Ovary (tissue), 9 donors: Measurements from ENCODE around the gene NPFFR2. TPM values are rescaled to one million over a fixed set of nuclear protein-coding genes. Genes with fewer than 3 reads are reported as not detected.

ENCODE experiments used
- DNase-seq, 5 donors: peaks; one replicate each; pipeline ENCODE4 v3.0.0-alpha.2; 2019 to 2020
- H3K27ac ChIP-seq, 2 donors: fragments of 200-600 bp; one replicate each; pipeline versions ENCODE4 v1.5.1 to v1.8.0; 2019 to 2022
- H3K27me3 ChIP-seq: fragments of 200-600 bp; one replicate; pipeline ENCODE4 v1.8.0; 2022
- H3K36me3 ChIP-seq: fragments of 200-600 bp; sonication (generic); one replicate; pipeline ENCODE4 v1.5.1; 2019
- H3K4me1 ChIP-seq: one replicate; pipeline ENCODE4 v1.8.1; 2013; ENCODE audit warnings: mild to moderate bottlenecking, moderate library complexity; ENCODE audit not compliant: insufficient read depth
- H3K4me3 ChIP-seq: fragments of 200-600 bp; sonication (generic); one replicate; pipeline ENCODE4 v1.5.1; 2017
- H3K9me3 ChIP-seq, 2 donors: fragments of 200-600 bp in 1 of 2; sonication (generic) in 1 of 2; one replicate each; pipeline versions ENCODE4 v1.5.1 to v1.8.1; 2013 to 2019; ENCODE audit warnings: mild to moderate bottlenecking in 1 of 2, moderate library complexity in 1 of 2
- EP300 ChIP-seq: sonication (generic); formaldehyde crosslinking; IDR thresholded peaks from one replicate; pipeline ENCODE4 v1.6.1; 2017; ENCODE audit warnings: antibody characterized with exemption
- POLR2A ChIP-seq: fragments of 450-650 bp; IDR thresholded peaks from one replicate; pipeline ENCODE4 v1.6.1; 2017; ENCODE audit warnings: antibody characterized with exemption, mild to moderate bottlenecking, moderate library complexity
- WGBS, 3 donors: extraction: QIAGEN DNeasy Blood & Tissue Kit in 1 of 3; methylation state at CpG; one replicate each; pipeline versions ENCODE4 v1.1.5 to v1.1.7; 2013 to 2017; 5-methylcytosine and 5-hydroxymethylcytosine counted together
- intact Hi-C, 4 donors: fragments of 100-400 bp; cut with DNase I; formaldehyde crosslinking; loops; one replicate each; pipeline versions ENCODE4 v1.11.0 to v1.15.1; 2022 to 2023
- polyA plus RNA-seq, 2 donors: library from polyadenylated mRNA; stranded (reverse); fragments of 200-250 nt in 1 of 2; fragments of 350-450 nt in 1 of 2; fragmentation: Illumina TruSeq in 1 of 2; extraction: RNeasy Lipid Tissue Mini Kit (QIAGEN cat#74804) in 1 of 2; gene quantifications; one replicate each; pipeline ENCODE4 v1.2.3, GENCODE V29; 2013 to 2014
- total RNA-seq, 7 donors: library from RNA; depleted of rRNA in 2 of 7; stranded (reverse); fragments of >200 nt in 2 of 7; fragmentation: NEBNext Ultra II Directional in 3 of 7; extraction: Animal tissue kit (Norgen Biotek cat#: 25700) in 3 of 7; gene quantifications; one replicate each; pipeline versions ENCODE4 v1.1.0 to v1.2.4, GENCODE V29; 2016 to 2023
- TF ChIP-seq, protein P1 (sequence below), 3 donors: fragments of 450-650 bp in 2 of 3; fragments of 200-600 bp in 1 of 3; IDR thresholded peaks; one replicate each; pipeline versions ENCODE4 v1.5.1 to v1.8.0; 2016 to 2022; ENCODE audit warnings: antibody characterized with exemption in 3 of 3, mild to moderate bottlenecking in 1 of 3
- donor health status: DM: no; HTN: no; CAD: no; lungs with moderate emphysema.
- donor health status: DM: no; HTN: no; CAD: no.
- donor health status: Bipolar disorder and iron deficiency.
- donor health status: DM: yes; HTN: yes; CAD: no.
- donor health status: DM: no; HTN: no; CAD: no.
- donor health status: DM: yes; HTN: yes; CAD: no.

NPFFR2 gene
- total and polyA plus RNA-seq, 9 donors: 0.20 TPM; not detected in 8

DNA sequence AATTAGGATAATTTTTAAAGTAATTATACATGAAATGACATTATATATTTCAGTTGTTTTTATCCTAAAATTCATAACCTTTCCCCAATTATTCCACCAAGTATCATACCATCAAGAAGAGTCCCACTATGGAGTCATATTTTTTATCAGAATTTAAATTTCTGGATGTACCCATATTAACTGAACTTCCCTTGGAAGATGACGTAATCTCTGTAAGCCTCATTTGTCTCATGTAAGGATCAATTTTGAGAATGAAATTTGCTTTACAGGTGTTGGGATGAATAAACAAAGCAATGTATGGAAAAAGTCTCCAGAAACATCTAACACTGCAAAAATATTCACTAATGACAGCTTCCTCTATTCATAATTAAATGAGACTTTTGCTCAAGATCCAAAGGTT is 147.5 kb downstream of the NPFFR2 start:
- Histone ChIP-seq H3K36me3 (no peaks in the 10 kb centered on the region), H3K27ac (no peak overlapping the region), H3K4me1 (no peaks in the 10 kb centered on the region), H3K9me3 (no peaks in the 10 kb centered on the region), H3K4me3 (no peak overlapping the region), H3K27me3 (no peaks in the 10 kb centered on the region)
- no peak for DNase-seq
- intact Hi-C loops: no loop called here
- 89 to 91% (median 89%) methylated on average over 1 of the region's 1 CpG for WGBS, 3 donors
- TF ChIP-seq, protein P1, sequence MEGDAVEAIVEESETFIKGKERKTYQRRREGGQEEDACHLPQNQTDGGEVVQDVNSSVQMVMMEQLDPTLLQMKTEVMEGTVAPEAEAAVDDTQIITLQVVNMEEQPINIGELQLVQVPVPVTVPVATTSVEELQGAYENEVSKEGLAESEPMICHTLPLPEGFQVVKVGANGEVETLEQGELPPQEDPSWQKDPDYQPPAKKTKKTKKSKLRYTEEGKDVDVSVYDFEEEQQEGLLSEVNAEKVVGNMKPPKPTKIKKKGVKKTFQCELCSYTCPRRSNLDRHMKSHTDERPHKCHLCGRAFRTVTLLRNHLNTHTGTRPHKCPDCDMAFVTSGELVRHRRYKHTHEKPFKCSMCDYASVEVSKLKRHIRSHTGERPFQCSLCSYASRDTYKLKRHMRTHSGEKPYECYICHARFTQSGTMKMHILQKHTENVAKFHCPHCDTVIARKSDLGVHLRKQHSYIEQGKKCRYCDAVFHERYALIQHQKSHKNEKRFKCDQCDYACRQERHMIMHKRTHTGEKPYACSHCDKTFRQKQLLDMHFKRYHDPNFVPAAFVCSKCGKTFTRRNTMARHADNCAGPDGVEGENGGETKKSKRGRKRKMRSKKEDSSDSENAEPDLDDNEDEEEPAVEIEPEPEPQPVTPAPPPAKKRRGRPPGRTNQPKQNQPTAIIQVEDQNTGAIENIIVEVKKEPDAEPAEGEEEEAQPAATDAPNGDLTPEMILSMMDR (IDR thresholded peaks at IDR 0.05): no peak
- no peak for TF ChIP-seq POLR2A
- no peak for TF ChIP-seq EP300

DNA sequence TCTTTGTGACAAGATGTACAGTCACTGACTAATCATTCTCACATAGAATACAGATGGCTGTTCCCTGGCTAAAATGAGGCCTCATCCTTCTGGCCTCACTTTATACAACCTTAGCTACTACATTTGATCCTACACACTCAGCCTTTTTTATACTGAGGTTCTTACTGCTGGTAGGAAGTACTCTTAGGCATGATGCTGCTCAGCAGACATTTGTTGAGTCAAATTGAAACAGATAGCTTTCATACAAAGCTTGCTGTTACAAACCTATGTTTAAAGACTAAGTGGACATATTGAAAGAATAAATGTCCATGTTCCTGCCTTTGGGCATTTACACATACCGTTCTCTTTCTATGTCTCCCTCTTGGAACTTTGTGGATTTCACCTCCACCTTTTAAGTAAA is 154.9 kb downstream of the NPFFR2 start:
- Histone ChIP-seq H3K36me3 (no peaks in the 10 kb centered on the region), H3K9me3 (no peaks in the 10 kb centered on the region), H3K4me3 (no peak overlapping the region), H3K4me1 (no peaks in the 10 kb centered on the region), H3K27ac (no peak overlapping the region), H3K27me3 (no peaks in the 10 kb centered on the region)
- no peak for DNase-seq
- TF ChIP-seq POLR2A: no peak
- TF ChIP-seq, protein P1 (IDR thresholded peaks at IDR 0.05): no peak
- no peak for TF ChIP-seq EP300
- 90 to 100% (median 95%) methylated on average over 1 of the region's 1 CpG for WGBS, 3 donors
- intact Hi-C loops: no loop called here

DNA sequence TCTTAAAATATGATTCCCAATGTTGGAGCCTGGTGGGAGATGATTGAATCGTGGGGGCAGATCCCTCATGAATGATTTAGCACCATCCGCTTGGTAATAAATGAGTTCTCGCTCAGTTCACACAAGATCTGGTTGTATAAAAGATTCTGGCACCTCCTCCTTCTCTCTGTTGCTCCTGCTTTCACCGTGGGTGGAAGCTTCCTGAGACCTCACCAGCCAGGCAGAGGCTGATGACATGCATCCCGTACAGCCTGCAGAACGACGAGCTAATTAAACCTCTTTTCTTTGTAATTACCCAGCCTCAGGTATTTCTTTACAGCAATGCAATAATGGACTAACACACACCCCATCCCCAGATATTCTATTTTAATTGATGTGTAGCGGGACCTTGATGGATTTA is 162.2 kb downstream of the NPFFR2 start:
- Histone ChIP-seq H3K4me1 (no peaks in the 10 kb centered on the region), H3K27ac (no peak overlapping the region), H3K36me3 (no peaks in the 10 kb centered on the region), H3K9me3 (no peaks in the 10 kb centered on the region), H3K4me3 (no peak overlapping the region), H3K27me3 (no peaks in the 10 kb centered on the region)
- intact Hi-C loops: no loop called here
- TF ChIP-seq POLR2A (no peak), EP300 (no peak)
- TF ChIP-seq, protein P1 (IDR thresholded peaks at IDR 0.05): no peak
- 68 to 75% (median 75%) methylated on average over 8 of the region's 8 CpGs for WGBS, 3 donors
- DNase-seq: no peak

DNA sequence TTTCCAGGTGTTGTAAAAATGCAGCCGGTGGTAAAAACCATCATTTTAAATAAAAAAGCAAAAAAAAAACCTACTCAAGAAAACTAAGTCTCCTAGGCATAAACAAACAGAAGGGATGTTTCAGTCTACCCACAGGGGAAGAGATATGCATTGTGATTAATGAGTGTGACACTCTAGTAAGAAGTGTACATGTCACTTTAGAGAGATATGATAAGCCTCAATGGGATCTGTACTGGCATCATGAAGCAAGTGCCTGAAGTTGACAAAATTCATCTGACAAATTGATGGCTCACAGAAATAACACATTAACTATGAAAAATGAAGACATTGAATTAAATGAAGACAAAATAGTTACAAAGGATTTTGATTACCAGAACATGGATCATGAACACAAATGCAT is 162.7 kb downstream of the NPFFR2 start:
- H3K4me3 ChIP-seq: no peak overlapping the region
- no peaks in the 10 kb centered on the region for H3K9me3 ChIP-seq
- TF ChIP-seq, protein P1 (IDR thresholded peaks at IDR 0.05): no peak
- 75 to 86% (median 82%) methylated on average over 1 of the region's 1 CpG for WGBS, 3 donors
- H3K36me3 ChIP-seq: no peaks in the 10 kb centered on the region
- DNase-seq: no peak
- H3K27ac ChIP-seq: no peak overlapping the region
- no peaks in the 10 kb centered on the region for H3K4me1 ChIP-seq
- intact Hi-C loops: no loop called here
- no peaks in the 10 kb centered on the region for H3K27me3 ChIP-seq

Other genes with a start within 250 kb of the NPFFR2 start
- gene GC, start 247.9 kb upstream of the NPFFR2 start, total RNA-seq: 1 to 10 TPM in 1 of 7 donors, under 1 TPM in 1, not detected in 5; 0.55 to 4.3 TPM
- not detected for gene GC, start 247.9 kb upstream of the NPFFR2 start, polyA plus RNA-seq